GM12875 (cell line): ENCODE data around the gene MAGI2.
"Not testable (repeated sequence)": the region's sequence is repeated elsewhere in the genome, so short reads cannot be mapped to it uniquely, and the experiment has no call there.

ENCODE experiments used
- H3K4me3 ChIP-seq: one replicate; pipeline ENCODE4 v1.5.1; 2011; ENCODE audit warnings: low read depth, low read length, control low read depth
- CTCF ChIP-seq: IDR thresholded peaks from 2 replicates; pipeline ENCODE4 v1.5.1; 2011; ENCODE audit warnings: low read depth, mild to moderate bottlenecking, control low read depth, inconsistent platforms, low read length, moderate library complexity, borderline replicate concordance; ENCODE audit not compliant: insufficient read depth

The MAGI2 gene

GRCh38 chr7:78261302-78261701, 1192.2 kb downstream of the MAGI2 start:
- TF ChIP-seq CTCF = no peak
- H3K4me3 ChIP-seq = no peak overlapping the region

GRCh38 chr7:78260826-78261225, 1192.6 kb downstream of the MAGI2 start:
- no peak overlapping the region for H3K4me3 ChIP-seq
- no peak for TF ChIP-seq CTCF

- H3K4me3 ChIP-seq = no peak overlapping the region
- TF ChIP-seq CTCF = no peak
Observed at GRCh38 chr7:78254726-78255055, 1198.8 kb downstream of the MAGI2 start.

- TF ChIP-seq CTCF = no peak
- no peak overlapping the region for H3K4me3 ChIP-seq
Observed at GRCh38 chr7:78253850-78254725, 1199.4 kb downstream of the MAGI2 start.

GRCh38 chr7:78248867-78249266, 1204.6 kb downstream of the MAGI2 start:
- TF ChIP-seq CTCF = no peak
- no peak overlapping the region for H3K4me3 ChIP-seq

- no peak overlapping the region for H3K4me3 ChIP-seq
- TF ChIP-seq CTCF = no peak
Observed at GRCh38 chr7:78247910-78248689, 1205.4 kb downstream of the MAGI2 start.

GRCh38 chr7:78240179-78240578, 1213.3 kb downstream of the MAGI2 start:
- not testable (repeated sequence) for H3K4me3 ChIP-seq
